ENCODE results near the gene ACD.
A peak's percentile ranks its signal among the peaks of the same experiment; 100 is the strongest.

ACD gene

DNA sequence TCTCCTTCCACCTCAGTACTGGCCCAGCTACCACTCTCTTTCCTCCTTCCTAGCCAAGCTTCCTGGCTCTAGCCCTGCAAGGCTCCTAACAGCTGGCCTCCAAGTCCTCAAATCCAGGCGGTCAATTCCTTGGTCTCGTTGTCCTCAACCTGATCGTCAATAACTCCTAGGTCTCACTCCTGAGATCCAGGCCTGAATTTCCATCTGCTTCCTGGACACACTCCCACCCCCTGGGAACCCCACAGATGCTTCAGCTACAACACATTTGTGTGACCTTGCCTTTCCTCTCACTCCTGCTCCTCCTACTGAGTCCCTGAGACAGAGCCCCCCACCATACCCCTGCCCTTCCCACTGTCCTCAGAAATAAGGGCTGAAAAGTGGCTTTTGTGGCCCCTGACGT, 4.2 kb upstream of the ACD start:
- no peak overlapping the region for H3K4me2 ChIP-seq (ENCODE audit: low read length)
- peaks cover 8% of the 10 kb centered on the region for H3K79me2 ChIP-seq (ENCODE audit: low read length)
- H3K9ac ChIP-seq (ENCODE audit: low read length): no peak overlapping the region
- no peak overlapping the region for H2AFZ ChIP-seq (ENCODE audit: low read depth, low read length)
- H3K27ac ChIP-seq (ENCODE audit: low read length): no peak overlapping the region
- H3K27me3 ChIP-seq (ENCODE audit: low read depth, low read length): no peaks in the 10 kb centered on the region
- H3K9me3 ChIP-seq (ENCODE audit: insufficient read depth, low read length): no peaks in the 10 kb centered on the region
- no peak overlapping the region for H3K4me3 ChIP-seq (ENCODE audit: low read length)
- TF ChIP-seq, protein P1, sequence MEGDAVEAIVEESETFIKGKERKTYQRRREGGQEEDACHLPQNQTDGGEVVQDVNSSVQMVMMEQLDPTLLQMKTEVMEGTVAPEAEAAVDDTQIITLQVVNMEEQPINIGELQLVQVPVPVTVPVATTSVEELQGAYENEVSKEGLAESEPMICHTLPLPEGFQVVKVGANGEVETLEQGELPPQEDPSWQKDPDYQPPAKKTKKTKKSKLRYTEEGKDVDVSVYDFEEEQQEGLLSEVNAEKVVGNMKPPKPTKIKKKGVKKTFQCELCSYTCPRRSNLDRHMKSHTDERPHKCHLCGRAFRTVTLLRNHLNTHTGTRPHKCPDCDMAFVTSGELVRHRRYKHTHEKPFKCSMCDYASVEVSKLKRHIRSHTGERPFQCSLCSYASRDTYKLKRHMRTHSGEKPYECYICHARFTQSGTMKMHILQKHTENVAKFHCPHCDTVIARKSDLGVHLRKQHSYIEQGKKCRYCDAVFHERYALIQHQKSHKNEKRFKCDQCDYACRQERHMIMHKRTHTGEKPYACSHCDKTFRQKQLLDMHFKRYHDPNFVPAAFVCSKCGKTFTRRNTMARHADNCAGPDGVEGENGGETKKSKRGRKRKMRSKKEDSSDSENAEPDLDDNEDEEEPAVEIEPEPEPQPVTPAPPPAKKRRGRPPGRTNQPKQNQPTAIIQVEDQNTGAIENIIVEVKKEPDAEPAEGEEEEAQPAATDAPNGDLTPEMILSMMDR (IDR thresholded peaks at IDR 0.05; ENCODE audit: low read depth, low read length): no peak
- no peak for TF ChIP-seq EZH2phosphoT487 (IDR thresholded peaks at IDR 0.05; ENCODE audit: low read depth)
- no peaks in the 10 kb centered on the region for H4K20me1 ChIP-seq (ENCODE audit: insufficient read depth, low read length)
- peaks cover 35% of the 10 kb centered on the region for H3K4me1 ChIP-seq (ENCODE audit: low read length)
- H3K36me3 ChIP-seq (replicated peaks; ENCODE audit: low read depth, low read length): no peaks in the 10 kb centered on the region

DNA sequence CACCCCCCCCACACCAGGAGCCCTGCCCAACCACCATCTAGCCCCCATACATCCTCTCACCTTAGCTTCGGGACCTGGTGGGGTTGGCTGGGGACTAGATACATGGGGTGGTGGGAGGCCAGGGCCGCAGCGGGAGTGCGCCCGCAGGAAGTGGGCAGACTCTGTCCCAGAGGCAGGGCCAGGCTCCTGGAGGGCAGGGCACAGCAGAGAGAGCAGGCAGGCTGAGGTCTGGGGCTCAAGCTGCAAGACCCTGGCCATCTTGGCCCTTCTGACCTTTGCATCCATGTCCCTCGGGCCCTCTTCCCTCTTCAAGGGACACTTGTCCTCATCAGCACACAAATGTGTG, 3.8 kb upstream of the ACD start:
- Histone ChIP-seq H3K4me2 (ENCODE audit: low read length) (no peak overlapping the region), H3K36me3 (replicated peaks; ENCODE audit: low read depth, low read length) (peaks cover 1% of the 10 kb centered on the region), H3K27ac (ENCODE audit: low read length) (no peak overlapping the region), H4K20me1 (ENCODE audit: insufficient read depth, low read length) (no peaks in the 10 kb centered on the region), H3K9ac (ENCODE audit: low read length) (no peak overlapping the region), H2AFZ (ENCODE audit: low read depth, low read length) (no peak overlapping the region), H3K27me3 (ENCODE audit: low read depth, low read length) (no peaks in the 10 kb centered on the region), H3K79me2 (ENCODE audit: low read length) (peaks cover 12% of the 10 kb centered on the region), H3K4me3 (ENCODE audit: low read length) (no peak overlapping the region), H3K4me1 (ENCODE audit: low read length) (peaks cover 35% of the 10 kb centered on the region), H3K9me3 (ENCODE audit: insufficient read depth, low read length) (no peaks in the 10 kb centered on the region)
- TF ChIP-seq, protein P1 (IDR thresholded peaks at IDR 0.05; ENCODE audit: low read depth, low read length): no peak
- no peak for TF ChIP-seq EZH2phosphoT487 (IDR thresholded peaks at IDR 0.05; ENCODE audit: low read depth)

DNA sequence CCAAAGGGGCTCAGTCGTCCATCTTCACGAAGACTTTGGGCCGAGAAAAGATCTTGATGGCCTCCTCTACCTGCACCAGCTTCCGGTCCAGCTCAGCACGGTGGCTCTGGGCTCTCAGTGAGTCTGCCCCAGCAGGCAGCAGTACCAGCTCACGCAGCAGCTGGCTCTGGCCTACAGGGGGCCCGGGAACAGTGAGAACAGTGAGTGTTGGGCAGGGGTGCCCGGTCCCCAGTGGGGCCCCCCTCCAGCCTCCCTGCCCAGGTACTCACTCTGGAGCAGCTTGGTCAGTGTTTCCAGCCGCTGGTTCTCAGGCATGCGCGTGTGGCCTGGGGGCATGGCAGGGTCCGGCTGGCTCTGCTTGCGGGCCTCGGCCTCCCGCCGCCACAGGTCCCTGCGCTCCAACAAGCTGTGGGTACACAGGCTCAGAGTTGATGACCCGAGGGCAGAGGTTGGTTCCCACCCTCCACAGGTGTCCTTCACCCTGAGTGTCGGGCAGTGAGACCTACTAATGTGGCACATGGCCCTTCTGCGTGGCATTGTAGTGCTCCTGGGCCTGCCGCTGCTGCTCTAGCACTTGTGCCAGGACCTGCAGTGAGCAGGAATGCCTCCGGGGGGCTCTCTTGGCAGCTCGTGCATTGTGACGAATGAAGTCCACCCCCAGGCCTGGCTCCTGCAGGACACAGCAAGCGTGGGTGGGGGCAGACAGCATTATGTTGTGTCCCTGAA, 3.3 kb upstream of the ACD start:
- Histone ChIP-seq H3K4me2 (ENCODE audit: low read length) (no peak overlapping the region), H3K36me3 (replicated peaks; ENCODE audit: low read depth, low read length) (peaks cover 7% of the 10 kb centered on the region), H4K20me1 (ENCODE audit: insufficient read depth, low read length) (no peaks in the 10 kb centered on the region), H3K4me1 (ENCODE audit: low read length) (peaks cover 32% of the 10 kb centered on the region), H3K9ac (ENCODE audit: low read length) (no peak overlapping the region), H3K4me3 (ENCODE audit: low read length) (no peak overlapping the region), H2AFZ (ENCODE audit: low read depth, low read length) (no peak overlapping the region), H3K79me2 (ENCODE audit: low read length) (peaks cover 17% of the 10 kb centered on the region), H3K27me3 (ENCODE audit: low read depth, low read length) (no peaks in the 10 kb centered on the region), H3K27ac (ENCODE audit: low read length) (no peak overlapping the region), H3K9me3 (ENCODE audit: insufficient read depth, low read length) (no peaks in the 10 kb centered on the region)
- TF ChIP-seq, protein P1 (IDR thresholded peaks at IDR 0.05; ENCODE audit: low read depth, low read length): peak; percentile 38
- TF ChIP-seq EZH2phosphoT487 (IDR thresholded peaks at IDR 0.05; ENCODE audit: low read depth): no peak

DNA sequence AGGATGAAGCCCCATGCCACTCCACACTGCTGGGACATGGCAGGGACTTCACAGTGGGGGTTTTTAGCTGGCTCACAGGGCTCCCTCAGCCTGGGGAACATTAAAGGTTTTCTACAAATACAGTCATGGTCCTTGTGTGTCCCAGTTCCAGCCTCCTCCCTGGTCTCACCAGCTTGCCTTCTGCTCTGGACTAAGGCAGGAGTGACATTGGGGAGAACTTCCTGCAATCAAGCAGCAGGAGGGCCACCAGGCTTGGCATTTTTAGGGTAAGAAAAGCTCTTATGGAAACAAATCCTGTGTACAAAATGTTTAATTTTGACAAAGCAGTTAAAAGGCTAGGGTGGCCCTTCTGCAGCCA, 2.6 kb upstream of the ACD start:
- H3K4me1 ChIP-seq (ENCODE audit: low read length): peaks cover 25% of the 10 kb centered on the region
- H3K79me2 ChIP-seq (ENCODE audit: low read length): peaks cover 19% of the 10 kb centered on the region
- TF ChIP-seq EZH2phosphoT487 (IDR thresholded peaks at IDR 0.05; ENCODE audit: low read depth): no peak
- TF ChIP-seq, protein P1 (IDR thresholded peaks at IDR 0.05; ENCODE audit: low read depth, low read length): no peak
- no peak overlapping the region for H3K4me2 ChIP-seq (ENCODE audit: low read length)
- no peak overlapping the region for H3K9ac ChIP-seq (ENCODE audit: low read length)
- no peak overlapping the region for H3K27ac ChIP-seq (ENCODE audit: low read length)
- no peak overlapping the region for H2AFZ ChIP-seq (ENCODE audit: low read depth, low read length)
- H4K20me1 ChIP-seq (ENCODE audit: insufficient read depth, low read length): no peaks in the 10 kb centered on the region
- no peak overlapping the region for H3K4me3 ChIP-seq (ENCODE audit: low read length)
- peaks cover 9% of the 10 kb centered on the region for H3K36me3 ChIP-seq (replicated peaks; ENCODE audit: low read depth, low read length)
- no peaks in the 10 kb centered on the region for H3K27me3 ChIP-seq (ENCODE audit: low read depth, low read length)
- H3K9me3 ChIP-seq (ENCODE audit: insufficient read depth, low read length): no peaks in the 10 kb centered on the region
